Purkinje cell (primary cell): Measurements from ENCODE around the gene FBXW4. TPM values are rescaled to one million over a fixed set of nuclear protein-coding genes. Genes with fewer than 3 reads are reported as not detected.

Experiments used
- polyA plus RNA-seq: library from polyadenylated mRNA; unstranded; fragments of >200 nt; fragmentation: Nextera tagmentation; gene quantifications from 2 replicates; pipeline ENCODE4 v1.2.1, GENCODE V29; 2014

Gene FBXW4, protein sequence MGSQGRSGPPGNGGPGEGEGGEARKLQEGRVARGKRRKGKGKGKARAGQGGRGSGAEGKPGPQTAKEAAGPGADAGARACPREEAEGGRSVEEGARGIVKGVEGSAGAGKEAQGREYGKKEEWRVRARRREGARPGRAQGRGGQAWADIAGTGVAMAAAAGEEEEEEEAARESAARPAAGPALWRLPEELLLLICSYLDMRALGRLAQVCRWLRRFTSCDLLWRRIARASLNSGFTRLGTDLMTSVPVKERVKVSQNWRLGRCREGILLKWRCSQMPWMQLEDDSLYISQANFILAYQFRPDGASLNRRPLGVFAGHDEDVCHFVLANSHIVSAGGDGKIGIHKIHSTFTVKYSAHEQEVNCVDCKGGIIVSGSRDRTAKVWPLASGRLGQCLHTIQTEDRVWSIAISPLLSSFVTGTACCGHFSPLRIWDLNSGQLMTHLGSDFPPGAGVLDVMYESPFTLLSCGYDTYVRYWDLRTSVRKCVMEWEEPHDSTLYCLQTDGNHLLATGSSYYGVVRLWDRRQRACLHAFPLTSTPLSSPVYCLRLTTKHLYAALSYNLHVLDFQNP
- 8.4 and 13.8 TPM in 2 replicates for polyA plus RNA-seq

DNA sequence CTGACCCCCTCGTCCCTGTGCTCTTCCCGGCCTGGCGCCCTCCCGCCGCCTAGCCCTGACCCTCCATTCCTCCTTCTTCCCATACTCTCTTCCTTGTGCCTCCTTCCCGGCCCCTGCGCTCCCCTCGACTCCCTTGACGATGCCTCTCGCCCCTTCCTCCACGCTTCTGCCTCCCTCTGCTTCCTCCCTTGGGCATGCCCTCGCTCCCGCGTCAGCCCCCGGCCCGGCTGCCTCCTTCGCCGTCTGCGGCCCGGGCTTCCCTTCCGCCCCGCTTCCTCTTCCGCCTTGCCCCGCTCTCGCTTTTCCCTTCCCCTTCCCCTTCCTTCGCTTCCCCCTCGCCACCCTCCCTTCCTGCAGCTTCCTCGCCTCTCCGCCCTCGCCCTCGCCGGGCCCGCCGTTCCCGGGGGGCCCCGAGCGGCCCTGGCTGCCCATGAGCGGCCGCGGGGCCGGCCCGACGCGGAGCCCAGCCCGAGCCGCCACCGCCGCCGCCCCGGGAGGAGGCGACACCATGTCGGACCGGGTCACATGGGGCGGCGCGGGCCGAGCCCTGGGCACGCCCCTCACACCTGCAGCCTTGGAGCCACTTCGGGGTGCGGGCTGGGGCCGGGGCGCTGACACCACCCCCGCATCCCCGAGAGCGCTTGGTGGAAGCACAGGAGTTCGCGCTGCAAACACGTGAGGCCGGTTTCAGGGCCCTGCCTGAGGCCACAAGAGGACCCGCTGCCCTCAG is at the start of gene FBXW4:
TSS of gene FBXW4 (minus strand) at position 497 of the 730 bp plus-strand sequence. CDS start at position 432, 65 bp downstream.

DNA sequence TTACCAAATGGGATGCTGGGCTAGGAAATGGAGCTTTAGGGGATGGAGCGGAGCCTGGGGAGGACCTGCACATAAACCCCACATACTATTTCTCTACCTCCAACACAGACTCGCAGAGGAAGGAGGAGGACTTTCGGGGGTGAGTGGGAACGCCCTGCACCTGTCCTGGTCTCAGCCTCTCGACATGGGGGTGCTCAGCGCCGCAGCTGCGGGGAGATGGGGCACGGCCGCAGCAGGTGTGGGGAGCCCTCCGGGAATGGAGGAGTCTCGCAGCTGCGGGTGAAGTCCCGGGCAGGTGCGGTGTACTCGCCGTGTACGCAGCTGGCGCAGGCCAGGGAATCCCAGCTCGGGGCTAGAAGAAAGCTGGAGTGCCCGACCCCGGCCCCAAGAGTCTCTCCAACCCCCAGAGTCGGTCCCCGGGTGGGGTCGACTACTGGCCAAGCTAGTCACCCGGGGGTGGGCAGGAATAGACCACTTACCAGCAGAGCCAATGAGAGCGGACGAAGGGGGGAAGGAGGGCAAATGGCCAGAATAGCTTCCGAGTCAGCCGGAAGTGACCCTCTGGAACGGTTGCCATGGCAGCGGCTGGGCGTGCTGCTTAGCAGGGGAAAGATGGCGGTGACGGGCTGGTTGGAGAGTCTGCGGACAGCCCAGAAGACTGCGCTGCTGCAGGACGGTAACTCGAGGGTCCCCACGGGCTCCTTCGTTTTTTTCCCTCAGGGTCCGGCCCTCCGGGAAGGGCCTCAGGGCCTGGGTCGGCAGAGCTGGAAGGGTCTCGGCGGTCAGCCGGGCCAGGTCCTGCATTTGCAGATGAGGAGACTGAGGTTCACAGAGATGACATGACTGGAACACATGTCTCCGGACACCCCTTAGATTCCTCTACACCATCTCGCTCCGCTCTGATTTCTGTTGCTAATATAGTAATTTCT is 107.0 kb downstream of the FBXW4 start, which contains the start of the genes DPCD and POLL:
TSS of gene DPCD (plus strand) at position 597 of the 929 bp plus-strand sequence. CDS start at position 613, 16 bp downstream.
TSS of gene POLL (minus strand) at position 533 of the 929 bp plus-strand sequence. CDS start 897 bp downstream, outside the sequence.

Other genes with a start within 250 kb of the FBXW4 start
- 1.5 and 3.3 TPM in 2 replicates for gene POLL, start 106.9 kb downstream of the FBXW4 start, polyA plus RNA-seq
- gene DPCD, start 106.8 kb downstream of the FBXW4 start, polyA plus RNA-seq, result 89.0 and 111 TPM in 2 replicates
- gene FGF8, start 80.9 kb upstream of the FBXW4 start, polyA plus RNA-seq, result not detected in 2 replicates
- gene NPM3, start 88.3 kb upstream of the FBXW4 start, polyA plus RNA-seq, result 1.1 TPM in 1 of 2 replicates, not detected in the other
- gene OGA, start 123.3 kb upstream of the FBXW4 start, polyA plus RNA-seq, result 55.3 and 66.6 TPM in 2 replicates
- gene KCNIP2, start 148.6 kb upstream of the FBXW4 start, polyA plus RNA-seq, result 1.3 and 3.6 TPM in 2 replicates